ENCODE data around the gene ARL3. TPM values are rescaled to one million over a fixed set of nuclear protein-coding genes. Genes with fewer than 3 reads are reported as not detected.
A peak's percentile ranks its signal among the peaks of the same experiment; 100 is the strongest.

The ARL3 gene
- total RNA-seq, 2 donors from 2014 or later: 1.8 to 4.0 TPM

GRCh38 chr10:102675666-102676533 lies 38.3 kb downstream of the ARL3 start:
- H3K4me3 ChIP-seq: no peak overlapping the region
- WGBS, 2 donors: 50 to 60% methylated on average over 16 of the region's 16 CpGs
- DNase-seq (peak in 1 of 4 donors; percentile 68), ATAC-seq (no peak)
- peak overlapping the region in 2 of 4 donors; percentile 38 to 72 for H3K27ac ChIP-seq
- H3K36me3 ChIP-seq (replicated peaks in 1 of 2; ENCODE audit: insufficient read depth in 1 of 2, low read depth in 2 of 2): no peaks in the 10 kb centered on the region
- intact Hi-C loops (cut with DNase I): no loop called here
- H3K4me1 ChIP-seq: peaks cover 38% of the 10 kb centered on the region
- H3K27me3 ChIP-seq: no peaks in the 10 kb centered on the region
- no peaks in the 10 kb centered on the region for H3K9me3 ChIP-seq
- TF ChIP-seq CTCF (IDR thresholded peaks at IDR 0.05): no peak
- TF ChIP-seq POLR2A (IDR thresholded peaks at IDR 0.05): no peak

GRCh38 chr10:102675011-102675665 lies 39.1 kb downstream of the ARL3 start:
- H3K9me3 ChIP-seq: no peaks in the 10 kb centered on the region
- no peak overlapping the region for H3K4me3 ChIP-seq
- peaks cover 46% of the 10 kb centered on the region for H3K4me1 ChIP-seq
- no peaks in the 10 kb centered on the region for H3K27me3 ChIP-seq
- no peaks in the 10 kb centered on the region for H3K36me3 ChIP-seq (replicated peaks in 1 of 2; ENCODE audit: insufficient read depth in 1 of 2, low read depth in 2 of 2)
- H3K27ac ChIP-seq: peak overlapping the region in 1 of 4 donors; percentile 72
- TF ChIP-seq CTCF (IDR thresholded peaks at IDR 0.05) (no peak), POLR2A (IDR thresholded peaks at IDR 0.05) (no peak)
- intact Hi-C loops (cut with DNase I): no loop called here
- ATAC-seq (no peak), DNase-seq (no peak)
- WGBS, 2 donors: 67 to 73% methylated on average over 7 to 8 of the region's 8 CpGs

- peak overlapping the region in 2 of 4 donors; percentile 19 to 72 for H3K27ac ChIP-seq
- H3K9me3 ChIP-seq: no peaks in the 10 kb centered on the region
- peaks cover 52% of the 10 kb centered on the region for H3K4me1 ChIP-seq
- TF ChIP-seq POLR2A (IDR thresholded peaks at IDR 0.05): no peak
- no peak overlapping the region for H3K4me3 ChIP-seq
- H3K27me3 ChIP-seq: no peaks in the 10 kb centered on the region
- ATAC-seq: no peak
- intact Hi-C loops (cut with DNase I): no loop called here
- DNase-seq: no peak
- 81 to 91% methylated on average over 2 of the region's 2 CpGs for WGBS, 2 donors
- H3K36me3 ChIP-seq (replicated peaks in 1 of 2; ENCODE audit: insufficient read depth in 1 of 2, low read depth in 2 of 2): no peaks in the 10 kb centered on the region
Measured at GRCh38 chr10:102674566-102674965, 39.6 kb downstream of the ARL3 start.

- Histone ChIP-seq H3K27ac (peak overlapping the region in 2 of 4 donors; percentile 19 to 72), H3K4me3 (no peak overlapping the region), H3K27me3 (no peaks in the 10 kb centered on the region), H3K4me1 (peaks cover 54% of the 10 kb centered on the region), H3K36me3 (replicated peaks in 1 of 2; ENCODE audit: insufficient read depth in 1 of 2, low read depth in 2 of 2) (no peaks in the 10 kb centered on the region), H3K9me3 (no peaks in the 10 kb centered on the region)
- TF ChIP-seq POLR2A (IDR thresholded peaks at IDR 0.05) (peak in 1 of 3 donors; percentile 34), CTCF (IDR thresholded peaks at IDR 0.05) (no peak)
- DNase-seq (peak in 3 of 4 donors; percentile 43 to 70 (median 49)), ATAC-seq (no peak)
- 36 to 37% methylated on average over 19 of the region's 19 CpGs for WGBS, 2 donors
- intact Hi-C loops (cut with DNase I): no loop called here
Measured at GRCh38 chr10:102673819-102674511, 40.2 kb downstream of the ARL3 start.

Data from body of pancreas (tissue), 4 donors.